ENCODE measurements around the gene TOMM5. TPM values are rescaled to one million over a fixed set of nuclear protein-coding genes. Genes with fewer than 3 reads are reported as not detected.

The TOMM5 gene
- total RNA-seq, 3 donors from 2014 or later: 71.9 to 105 (median 72.0) TPM

DNA sequence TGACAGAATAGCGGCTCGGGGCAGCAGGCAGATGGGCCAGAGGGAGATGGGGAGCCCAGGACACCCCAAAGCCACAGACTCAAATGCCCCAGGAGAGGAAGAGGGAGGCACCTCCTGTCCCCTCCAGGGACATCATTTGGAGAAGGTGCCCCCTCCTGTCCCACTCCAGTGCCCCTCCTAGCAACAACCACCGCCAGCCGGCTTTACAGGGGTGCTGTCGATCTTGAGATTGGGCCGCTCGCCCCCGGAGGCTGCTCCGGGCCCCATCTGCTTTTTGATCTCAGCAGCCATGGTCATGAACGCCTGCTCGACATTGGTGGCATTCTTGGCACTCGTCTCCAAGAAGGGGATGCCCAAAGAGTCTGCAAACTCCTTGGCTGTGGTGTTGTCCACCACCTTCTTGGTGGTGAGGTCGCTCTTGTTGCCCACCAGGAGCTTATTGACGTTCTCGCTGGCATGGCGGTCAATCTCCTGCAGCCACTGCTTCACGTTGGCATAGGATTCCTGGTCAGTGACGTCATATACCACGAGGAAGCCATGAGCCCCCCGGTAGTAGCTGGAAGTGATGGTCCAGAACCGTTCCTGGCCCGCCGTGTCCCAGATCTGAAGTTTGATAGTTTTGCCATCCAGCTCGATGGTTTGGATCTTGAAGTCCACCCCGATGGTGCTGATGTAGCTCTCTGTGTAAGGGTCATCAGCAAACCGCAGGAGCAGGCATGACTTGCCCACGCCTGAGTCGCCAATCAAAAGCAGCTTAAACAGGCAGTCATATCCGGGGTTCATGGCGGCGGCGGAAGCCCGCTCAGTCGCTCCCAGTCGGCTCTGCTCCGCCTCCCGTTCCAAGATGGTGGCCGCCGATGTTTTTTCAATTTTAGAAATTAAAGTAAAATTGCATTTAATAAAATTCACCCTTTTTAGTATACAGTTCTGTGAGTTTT lies 44.4 kb upstream of the TOMM5 start:
- Histone ChIP-seq H3K4me3 (no peak overlapping the region), H3K9me3 (no peaks in the 10 kb centered on the region), H3K4me1 (no peaks in the 10 kb centered on the region), H3K36me3 (no peaks in the 10 kb centered on the region), H3K27ac (no peak overlapping the region), H3K27me3 (no peaks in the 10 kb centered on the region)
- TF ChIP-seq POLR2A (IDR thresholded peaks at IDR 0.05) (no peak), POLR2AphosphoS5 (IDR thresholded peaks at IDR 0.05) (no peak)
- TF ChIP-seq, protein P1, sequence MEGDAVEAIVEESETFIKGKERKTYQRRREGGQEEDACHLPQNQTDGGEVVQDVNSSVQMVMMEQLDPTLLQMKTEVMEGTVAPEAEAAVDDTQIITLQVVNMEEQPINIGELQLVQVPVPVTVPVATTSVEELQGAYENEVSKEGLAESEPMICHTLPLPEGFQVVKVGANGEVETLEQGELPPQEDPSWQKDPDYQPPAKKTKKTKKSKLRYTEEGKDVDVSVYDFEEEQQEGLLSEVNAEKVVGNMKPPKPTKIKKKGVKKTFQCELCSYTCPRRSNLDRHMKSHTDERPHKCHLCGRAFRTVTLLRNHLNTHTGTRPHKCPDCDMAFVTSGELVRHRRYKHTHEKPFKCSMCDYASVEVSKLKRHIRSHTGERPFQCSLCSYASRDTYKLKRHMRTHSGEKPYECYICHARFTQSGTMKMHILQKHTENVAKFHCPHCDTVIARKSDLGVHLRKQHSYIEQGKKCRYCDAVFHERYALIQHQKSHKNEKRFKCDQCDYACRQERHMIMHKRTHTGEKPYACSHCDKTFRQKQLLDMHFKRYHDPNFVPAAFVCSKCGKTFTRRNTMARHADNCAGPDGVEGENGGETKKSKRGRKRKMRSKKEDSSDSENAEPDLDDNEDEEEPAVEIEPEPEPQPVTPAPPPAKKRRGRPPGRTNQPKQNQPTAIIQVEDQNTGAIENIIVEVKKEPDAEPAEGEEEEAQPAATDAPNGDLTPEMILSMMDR (IDR thresholded peaks at IDR 0.05): no peak
- intact Hi-C loops (cut with DNase I; ENCODE audit: low total_unique reads): no loop called here
- no peak for DNase-seq (ENCODE audit: low spot score in 2 of 2)

DNA sequence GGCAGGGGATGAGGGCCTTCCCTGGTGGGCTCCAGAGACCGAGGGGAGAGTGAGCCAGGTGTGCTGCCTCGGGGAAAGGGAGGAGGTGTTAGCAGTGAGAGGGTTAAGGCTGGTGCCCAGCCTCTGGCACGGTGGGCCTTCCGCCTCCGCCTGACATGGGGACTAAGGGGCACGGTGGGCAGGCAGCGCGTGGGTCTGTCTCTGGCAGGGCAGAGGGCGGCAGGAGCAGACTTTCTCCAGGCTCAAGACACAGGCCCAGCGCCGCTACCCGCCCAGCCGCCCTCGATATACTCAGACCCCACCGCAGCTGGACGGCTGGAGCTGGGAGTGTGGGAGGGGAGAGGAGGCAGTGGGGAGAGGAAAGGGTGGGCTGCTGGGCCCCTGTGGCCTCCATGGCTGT lies 43.4 kb upstream of the TOMM5 start:
- DNase-seq (ENCODE audit: low spot score in 2 of 2): no peak
- Histone ChIP-seq H3K27ac (no peak overlapping the region), H3K9me3 (no peaks in the 10 kb centered on the region), H3K36me3 (no peaks in the 10 kb centered on the region), H3K4me1 (no peaks in the 10 kb centered on the region), H3K4me3 (no peak overlapping the region), H3K27me3 (no peaks in the 10 kb centered on the region)
- intact Hi-C loops (cut with DNase I; ENCODE audit: low total_unique reads): no loop called here
- TF ChIP-seq POLR2A (IDR thresholded peaks at IDR 0.05): no peak
- TF ChIP-seq POLR2AphosphoS5 (IDR thresholded peaks at IDR 0.05): no peak
- TF ChIP-seq, protein P1 (IDR thresholded peaks at IDR 0.05): no peak

DNA sequence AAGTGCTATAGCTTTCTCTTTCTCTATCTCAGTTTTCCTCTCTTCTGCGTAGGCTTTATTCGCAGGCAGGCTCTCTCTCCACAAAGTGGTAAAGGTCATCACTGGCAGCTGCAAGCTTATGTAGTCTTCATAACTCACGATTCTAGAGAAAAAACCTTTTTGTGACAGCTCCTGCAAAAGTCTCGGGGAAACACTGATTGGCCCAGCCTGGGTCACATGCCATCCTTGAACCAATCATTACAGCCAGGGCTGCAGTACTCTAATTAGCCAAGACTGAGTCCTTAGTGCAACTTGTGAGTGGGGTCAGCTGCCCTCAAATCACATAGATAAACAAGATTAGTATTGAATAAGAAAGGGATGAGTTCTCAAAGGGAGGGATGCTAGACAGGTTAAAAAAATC lies 40.1 kb upstream of the TOMM5 start:
- intact Hi-C loops (cut with DNase I; ENCODE audit: low total_unique reads): no loop called here
- H3K4me3 ChIP-seq: no peak overlapping the region
- H3K9me3 ChIP-seq: no peaks in the 10 kb centered on the region
- H3K27me3 ChIP-seq: no peaks in the 10 kb centered on the region
- no peak for DNase-seq (ENCODE audit: low spot score in 2 of 2)
- TF ChIP-seq, protein P1 (IDR thresholded peaks at IDR 0.05): no peak
- no peak for TF ChIP-seq POLR2AphosphoS5 (IDR thresholded peaks at IDR 0.05)
- no peaks in the 10 kb centered on the region for H3K36me3 ChIP-seq
- no peaks in the 10 kb centered on the region for H3K4me1 ChIP-seq
- H3K27ac ChIP-seq: no peak overlapping the region

DNA sequence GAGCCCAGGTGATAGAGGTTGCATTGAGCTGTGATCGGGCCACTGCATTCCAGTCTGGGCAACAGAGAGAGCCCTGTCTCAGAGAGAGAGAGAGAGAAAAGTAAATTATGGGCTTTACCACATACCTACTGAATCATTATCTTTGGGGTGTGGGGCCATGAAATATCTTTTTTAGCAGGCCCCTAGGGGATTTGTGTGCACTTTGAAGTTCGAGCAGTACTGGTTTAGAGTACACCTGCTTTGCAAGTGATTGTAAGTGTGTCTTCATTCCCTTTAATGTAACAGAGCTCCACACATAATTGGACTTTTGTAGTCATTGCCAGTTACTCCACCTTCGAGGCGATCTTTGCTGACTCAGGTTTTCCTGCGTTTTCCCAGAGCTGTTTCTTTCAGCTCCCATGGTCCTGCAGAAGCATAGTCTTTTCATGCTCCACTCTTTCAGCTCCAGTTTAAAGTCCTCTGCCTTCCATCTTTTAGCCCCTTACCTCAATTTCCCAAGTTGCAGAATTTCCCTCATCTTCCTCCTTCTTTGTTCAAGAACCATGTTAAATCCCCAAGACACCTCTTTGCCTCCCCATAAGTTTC lies 34.4 kb upstream of the TOMM5 start:
- H3K9me3 ChIP-seq: no peaks in the 10 kb centered on the region
- no peaks in the 10 kb centered on the region for H3K4me1 ChIP-seq
- intact Hi-C loops (cut with DNase I; ENCODE audit: low total_unique reads): no loop called here
- TF ChIP-seq POLR2AphosphoS5 (IDR thresholded peaks at IDR 0.05) (no peak), POLR2A (IDR thresholded peaks at IDR 0.05) (no peak)
- TF ChIP-seq, protein P1 (IDR thresholded peaks at IDR 0.05): no peak
- no peaks in the 10 kb centered on the region for H3K36me3 ChIP-seq
- no peaks in the 10 kb centered on the region for H3K27me3 ChIP-seq
- no peak overlapping the region for H3K4me3 ChIP-seq
- DNase-seq (ENCODE audit: low spot score in 2 of 2): no peak
- no peak overlapping the region for H3K27ac ChIP-seq

DNA sequence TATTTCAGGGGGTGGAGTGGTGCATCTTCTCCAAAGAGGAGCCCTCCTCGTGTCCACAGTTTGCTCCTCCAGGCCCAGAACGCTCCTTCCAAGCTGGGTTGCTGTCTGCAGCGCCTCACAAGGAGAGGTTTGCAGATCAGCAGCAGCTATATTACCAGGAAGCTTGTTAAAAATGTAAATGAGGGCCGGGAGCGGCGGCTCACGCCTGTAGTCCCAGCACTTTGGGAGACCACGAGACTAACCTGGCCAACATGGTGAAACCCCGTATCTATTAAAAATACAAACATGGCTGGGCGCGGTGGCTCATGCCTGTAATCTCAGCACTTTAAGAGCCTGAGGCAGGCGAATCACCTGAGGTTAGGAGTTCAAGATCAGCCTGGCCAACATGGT lies 33.4 kb upstream of the TOMM5 start:
- TF ChIP-seq, protein P1 (IDR thresholded peaks at IDR 0.05): no peak
- TF ChIP-seq POLR2A (IDR thresholded peaks at IDR 0.05) (no peak), POLR2AphosphoS5 (IDR thresholded peaks at IDR 0.05) (no peak)
- Histone ChIP-seq H3K9me3 (no peaks in the 10 kb centered on the region), H3K4me3 (no peak overlapping the region), H3K36me3 (no peaks in the 10 kb centered on the region), H3K27me3 (no peaks in the 10 kb centered on the region), H3K27ac (no peak overlapping the region), H3K4me1 (no peaks in the 10 kb centered on the region)
- DNase-seq (ENCODE audit: low spot score in 2 of 2): no peak
- intact Hi-C loops (cut with DNase I; ENCODE audit: low total_unique reads): no loop called here
